ENCODE results near the gene MAN1A1. TPM values are rescaled to one million over a fixed set of nuclear protein-coding genes. Genes with fewer than 3 reads are reported as not detected.

Gene MAN1A1
- polyA plus RNA-seq, 2 of the 4 experiments (the other 2 are of a cell fraction): 0.05 TPM; not detected in 1

GRCh38 chr6:119162134-119162775 is 187.3 kb downstream of the MAN1A1 start:
- ATAC-seq (no peak), DNase-seq (ENCODE audit: low read depth in 1 of 2, low spot score in 1 of 2) (no peak), FAIRE-seq (no peak)
- no peaks in the 10 kb centered on the region for H3K9me3 ChIP-seq
- no peak overlapping the region for H3K27ac ChIP-seq
- POLR2A ChIA-PET: no interaction called here
- no peaks in the 10 kb centered on the region for H3K4me1 ChIP-seq
- WGBS (ENCODE audit: missing lambda C conversion rate): 39% methylated on average over 2 of the region's 2 CpGs
- TF ChIP-seq PHF8 (IDR thresholded peaks at IDR 0.05; ENCODE audit: borderline replicate concordance, low read depth): no peak
- TF ChIP-seq HDAC2 (IDR thresholded peaks at IDR 0.05): no peak
- TF ChIP-seq ESRRA (IDR thresholded peaks at IDR 0.05; ENCODE audit: borderline replicate concordance, low read length): no peak
- no peak for TF ChIP-seq HOXB13 (CRISPR knock-in tag; IDR thresholded peaks at IDR 0.05; ENCODE audit: low read depth)
- TF ChIP-seq ZC3H11A (IDR thresholded peaks at IDR 0.05): no peak
- no peak overlapping the region for H3K4me3 ChIP-seq
- no peak overlapping the region for H3K4me2 ChIP-seq
- CTCF ChIA-PET: interaction anchor here (1.3 kb wide), 1 partner anchor 13 kb away, joined by 8 read pairs; no protein-coding TSS in a partner anchor

- DNase-seq (ENCODE audit: low read depth in 1 of 2, low spot score in 1 of 2): no peak
- TF ChIP-seq FOSB (CRISPR knock-in tag; IDR thresholded peaks at IDR 0.05) (no peak), HMGXB4 (CRISPR knock-in tag; IDR thresholded peaks at IDR 0.05; ENCODE audit: borderline replicate concordance) (no peak), ZSCAN20 (CRISPR knock-in tag; IDR thresholded peaks at IDR 0.05) (no peak), RARB (CRISPR knock-in tag; IDR thresholded peaks at IDR 0.05) (no peak), PBX3 (IDR thresholded peaks at IDR 0.05) (no peak), POLR2A (IDR thresholded peaks at IDR 0.05; ENCODE audit: low read length) (no peak), KDM1A (IDR thresholded peaks at IDR 0.05; ENCODE audit: low read depth) (no peak), USF2 (IDR thresholded peaks at IDR 0.05) (no peak), JUN (IDR thresholded peaks at IDR 0.05) (no peak)
- ATAC-seq: no peak
- ChIA-PET CTCF (interaction anchor here (1.3 kb wide), 1 partner anchor 13 kb away, joined by 8 read pairs; no protein-coding TSS in a partner anchor), POLR2A (no interaction called here)
- H3K4me2 ChIP-seq: no peak overlapping the region
- no peaks in the 10 kb centered on the region for H3K4me1 ChIP-seq
- 30% methylated on average over 4 of the region's 4 CpGs for WGBS (ENCODE audit: missing lambda C conversion rate)
- no peak overlapping the region for H3K4me3 ChIP-seq
- no peaks in the 10 kb centered on the region for H3K9me3 ChIP-seq
- H3K27ac ChIP-seq: no peak overlapping the region
- FAIRE-seq: no peak
Observed at GRCh38 chr6:119161438-119161837, 188.1 kb downstream of the MAN1A1 start.

- no peak overlapping the region for H3K4me2 ChIP-seq
- ChIA-PET CTCF (interaction anchor here (1.1 to 1.3 kb wide), 2 partner anchors 12 to 50 kb away, joined by 3 to 8 read pairs; no protein-coding TSS in a partner anchor), POLR2A (no interaction called here)
- ATAC-seq: no peak
- TF ChIP-seq ATOH8 (CRISPR knock-in tag; IDR thresholded peaks at IDR 0.05; ENCODE audit: low read depth): no peak
- no peak for TF ChIP-seq ZNF302 (CRISPR knock-in tag; IDR thresholded peaks at IDR 0.05)
- TF ChIP-seq FOXS1 (CRISPR knock-in tag; IDR thresholded peaks at IDR 0.05): no peak
- no peak for TF ChIP-seq EHMT2 (IDR thresholded peaks at IDR 0.05; ENCODE audit: low read depth)
- TF ChIP-seq FOSB (CRISPR knock-in tag; IDR thresholded peaks at IDR 0.05): no peak
- TF ChIP-seq CBX8 (IDR thresholded peaks at IDR 0.05): no peak
- no peak for TF ChIP-seq CEBPB (IDR thresholded peaks at IDR 0.05)
- no peak for TF ChIP-seq BHLHE40 (IDR thresholded peaks at IDR 0.05; ENCODE audit: low read depth, low read length)
- no peak for TF ChIP-seq POLR2A (IDR thresholded peaks at IDR 0.05; ENCODE audit: low read length)
- TF ChIP-seq RAD21 (conservative IDR thresholded peaks at IDR 0.05 in 1 of 2, IDR thresholded peaks at IDR 0.05 in 1 of 2): no peak
- TF ChIP-seq NPAS2 (CRISPR knock-in tag; IDR thresholded peaks at IDR 0.05; ENCODE audit: borderline replicate concordance): no peak
- no peak for TF ChIP-seq HOXA7 (CRISPR knock-in tag; IDR thresholded peaks at IDR 0.05)
- no peak for TF ChIP-seq ZC3H11A (IDR thresholded peaks at IDR 0.05)
- TF ChIP-seq MAZ (IDR thresholded peaks at IDR 0.05; ENCODE audit: borderline replicate concordance, low read depth, low read length): no peak
- no peak for TF ChIP-seq RCOR1 (IDR thresholded peaks at IDR 0.05; ENCODE audit: low read depth, low read length)
- no peak for TF ChIP-seq PHF8 (IDR thresholded peaks at IDR 0.05; ENCODE audit: borderline replicate concordance, low read depth)
- TF ChIP-seq KDM1A (IDR thresholded peaks at IDR 0.05; ENCODE audit: low read depth): no peak
- H3K9me3 ChIP-seq: no peaks in the 10 kb centered on the region
- 7% methylated on average over 2 of the region's 2 CpGs for WGBS (ENCODE audit: missing lambda C conversion rate)
- no peak overlapping the region for H3K27ac ChIP-seq
- no peak for DNase-seq (ENCODE audit: low read depth in 1 of 2, low spot score in 1 of 2)
- FAIRE-seq: no peak
- no peaks in the 10 kb centered on the region for H3K4me1 ChIP-seq
- no peak overlapping the region for H3K4me3 ChIP-seq
Observed at GRCh38 chr6:119160911-119161310, 188.7 kb downstream of the MAN1A1 start.
